ENCODE results near the gene TKT. TPM values are rescaled to one million over a fixed set of nuclear protein-coding genes. Genes with fewer than 3 reads are reported as not detected.

The TKT gene
- total RNA-seq, 1 donor from 2014 or later, result 423 TPM

- no peaks in the 10 kb centered on the region for H3K9me3 ChIP-seq
- H3K27me3 ChIP-seq, result no peaks in the 10 kb centered on the region
- no peak overlapping the region for H3K4me3 ChIP-seq
- no peak for TF ChIP-seq POLR2A (IDR thresholded peaks at IDR 0.05)
- H3K36me3 ChIP-seq, result no peaks in the 10 kb centered on the region
- H3K27ac ChIP-seq, result no peak overlapping the region
- no peak for DNase-seq (ENCODE audit: extremely low spot score in 2 of 2)
- H3K4me1 ChIP-seq, result peaks cover 23% of the 10 kb centered on the region
- intact Hi-C loops (cut with DNase I), result loop anchor here (2.0 kb wide), 1 partner anchor 82 kb away; no protein-coding TSS in a partner anchor
Observed at GRCh38 chr3:53196575-53197407, 59.0 kb downstream of the TKT start.

GRCh38 chr3:53195602-53196574 is 59.9 kb downstream of the TKT start:
- intact Hi-C loops (cut with DNase I), result loop anchor here (2.0 kb wide), 1 partner anchor 81 kb away; no protein-coding TSS in a partner anchor
- H3K27ac ChIP-seq, result no peak overlapping the region
- TF ChIP-seq CTCF (IDR thresholded peaks at IDR 0.05) (peak; percentile 92 to 99 (median 95)), POLR2A (IDR thresholded peaks at IDR 0.05) (no peak)
- H3K27me3 ChIP-seq, result no peaks in the 10 kb centered on the region
- H3K4me1 ChIP-seq, result peaks cover 23% of the 10 kb centered on the region
- H3K36me3 ChIP-seq, result peaks cover 0 to under 1% of the 10 kb centered on the region in 2 donors
- DNase-seq (ENCODE audit: extremely low spot score in 2 of 2), result no peak
- H3K4me3 ChIP-seq, result no peak overlapping the region
- H3K9me3 ChIP-seq, result no peaks in the 10 kb centered on the region

- no peak for TF ChIP-seq CTCF (IDR thresholded peaks at IDR 0.05)
- TF ChIP-seq POLR2AphosphoS5 (IDR thresholded peaks at IDR 0.05; ENCODE audit: insufficient read depth in 1 of 2, low read depth in 1 of 2), result no peak
- no peak for TF ChIP-seq POLR2A (IDR thresholded peaks at IDR 0.05)
- no peaks in the 10 kb centered on the region for H3K9me3 ChIP-seq
- H3K36me3 ChIP-seq, result peaks cover 0 to 9% of the 10 kb centered on the region in 2 donors
- no peak overlapping the region for H3K27ac ChIP-seq
- DNase-seq (ENCODE audit: extremely low spot score in 2 of 2), result no peak
- H3K4me1 ChIP-seq, result peaks cover 23% of the 10 kb centered on the region
- no peak overlapping the region for H3K4me3 ChIP-seq
- intact Hi-C loops (cut with DNase I), result no loop called here
- H3K27me3 ChIP-seq, result no peaks in the 10 kb centered on the region
Observed at GRCh38 chr3:53195066-53195450, 60.8 kb downstream of the TKT start.

- H3K36me3 ChIP-seq, result peaks cover 0 to 15% of the 10 kb centered on the region in 2 donors
- no peak for DNase-seq (ENCODE audit: extremely low spot score in 2 of 2)
- intact Hi-C loops (cut with DNase I), result no loop called here
- H3K4me1 ChIP-seq, result peaks cover 23% of the 10 kb centered on the region
- TF ChIP-seq POLR2A (IDR thresholded peaks at IDR 0.05) (no peak), POLR2AphosphoS5 (IDR thresholded peaks at IDR 0.05; ENCODE audit: insufficient read depth in 1 of 2, low read depth in 1 of 2) (no peak), CTCF (IDR thresholded peaks at IDR 0.05) (no peak)
- no peak overlapping the region for H3K27ac ChIP-seq
- H3K27me3 ChIP-seq, result no peaks in the 10 kb centered on the region
- no peaks in the 10 kb centered on the region for H3K9me3 ChIP-seq
- no peak overlapping the region for H3K4me3 ChIP-seq
Observed at GRCh38 chr3:53194210-53195065, 61.4 kb downstream of the TKT start.

All from vagina (tissue), 2 donors.